IMR-90 (cell line): ENCODE results near the gene FCMR. TPM values are rescaled to one million over a fixed set of nuclear protein-coding genes. Genes with fewer than 3 reads are reported as not detected.

Source experiments
- ATAC-seq: fragments of 200-7000 bp; cut with Tn5 transposase; 2 replicates; pipeline ENCODE4 v1.9.1; 2020; ENCODE audit warnings: low read depth, mild to moderate bottlenecking, moderate library complexity
- BruUV-seq: library from RNA; stranded (reverse); fragments of 400-500 nt; replicated peaks from 2 replicates; lab custom pipeline; 2021; lab: Mats Ljungman, UMichigan
- CTCF ChIA-PET: fragments of 300-600 bp; formaldehyde crosslinking; extraction: SDS; loops from one replicate; lab custom pipeline; 2021; ENCODE audit warnings: antibody characterized with exemption; lab: Yijun Ruan, JAX
- POLR2A ChIA-PET: fragments of 300-600 bp; sonication (Branson Sonifier 250); formaldehyde crosslinking; loops from one replicate; lab custom pipeline; 2022; ENCODE audit warnings: antibody characterized with exemption; ENCODE audit not compliant: unreplicated experiment; lab: Charles Lee
- DNase-seq: peaks from one replicate; pipeline ENCODE4 v3.0.0; 2013
- H2AFZ ChIP-seq: replicated peaks from 2 replicates; pipeline ENCODE3; 2013; ENCODE audit warnings: low read length, mild to moderate bottlenecking; ENCODE audit not compliant: poor library complexity
- H2AK5ac ChIP-seq: 2 replicates; pipeline ENCODE4 v1.6.1; 2013; ENCODE audit warnings: low read depth, low read length, inconsistent platforms
- H2AK9ac ChIP-seq: replicated peaks from 2 replicates; pipeline ENCODE3; 2013; ENCODE audit warnings: mild to moderate bottlenecking, low read depth, low read length, moderate library complexity; ENCODE audit not compliant: poor library complexity
- H2BK120ac ChIP-seq: 2 replicates; pipeline ENCODE4 v1.6.1; 2013; ENCODE audit warnings: low read depth, low read length, inconsistent platforms
- H2BK15ac ChIP-seq: 3 replicates; pipeline ENCODE4 v1.6.1; 2013; ENCODE audit warnings: low read depth, low read length, inconsistent platforms
- H2BK20ac ChIP-seq: 2 replicates; pipeline ENCODE4 v1.6.1; 2013; ENCODE audit warnings: low read depth, mild to moderate bottlenecking, inconsistent platforms, low read length, moderate library complexity
- H2BK5ac ChIP-seq: 2 replicates; pipeline ENCODE4 v1.6.1; 2013; ENCODE audit warnings: mild to moderate bottlenecking, low read depth, low read length, inconsistent platforms; ENCODE audit not compliant: poor library complexity, severe bottlenecking
- H3K14ac ChIP-seq: replicated peaks from 2 replicates; pipeline ENCODE4 v1.6.1; 2013; ENCODE audit warnings: low read depth, low read length, inconsistent platforms
- H3K18ac ChIP-seq: 2 replicates; pipeline ENCODE4 v1.6.1; 2013; ENCODE audit warnings: low read depth, low read length, control low read depth
- H3K23ac ChIP-seq: 2 replicates; pipeline ENCODE4 v1.6.1; 2013; ENCODE audit warnings: low read depth, low read length, inconsistent platforms
- H3K27ac ChIP-seq: 2 replicates; pipeline ENCODE4 v1.5.1; 2013; ENCODE audit warnings: mild to moderate bottlenecking, control low read depth, low read length; ENCODE audit not compliant: insufficient read depth
- H3K27me3 ChIP-seq: 2 replicates; pipeline ENCODE4 v1.6.1; 2013; ENCODE audit warnings: low read length; ENCODE audit not compliant: control insufficient read depth, insufficient read depth
- H3K36me3 ChIP-seq: 2 replicates; pipeline ENCODE4 v1.6.1; 2013; ENCODE audit warnings: low read length, mixed read lengths; ENCODE audit not compliant: control insufficient read depth, insufficient read depth
- H3K4ac ChIP-seq: 2 replicates; pipeline ENCODE4 v1.6.1; 2013; ENCODE audit warnings: low read depth, low read length, inconsistent platforms
- H3K4me1 ChIP-seq: 2 replicates; pipeline ENCODE4 v1.6.1; 2013; ENCODE audit warnings: low read length, mixed read lengths; ENCODE audit not compliant: control insufficient read depth, insufficient read depth
- H3K4me2 ChIP-seq: 2 replicates; pipeline ENCODE4 v1.6.1; 2013; ENCODE audit warnings: low read depth, mild to moderate bottlenecking, control low read depth, low read length, moderate library complexity
- H3K4me3 ChIP-seq: 2 replicates; pipeline ENCODE4 v1.5.1; 2013; ENCODE audit warnings: low read depth, mild to moderate bottlenecking, control low read depth, low read length, moderate library complexity; ENCODE audit not compliant: insufficient read depth
- H3K56ac ChIP-seq: 2 replicates; pipeline ENCODE4 v1.6.1; 2013; ENCODE audit warnings: low read length, inconsistent platforms; ENCODE audit not compliant: insufficient read depth; ENCODE audit errors: extremely low read depth
- H3K79me1 ChIP-seq, 2 experiments: 2 replicates each; pipeline ENCODE4 v1.6.1; 2013; ENCODE audit warnings: low read length in 2 of 2, inconsistent platforms in 1 of 2, low read depth in 1 of 2
- H3K9ac ChIP-seq: 2 replicates; pipeline ENCODE4 v1.6.1; 2013; ENCODE audit warnings: low read depth, low read length, control low read depth
- H3K9me1 ChIP-seq: 2 replicates; pipeline ENCODE4 v1.6.1; 2013; ENCODE audit warnings: low read length, inconsistent platforms; ENCODE audit not compliant: insufficient read depth
- H3K9me3 ChIP-seq: 2 replicates; pipeline ENCODE4 v1.6.1; 2013; ENCODE audit warnings: low read length; ENCODE audit not compliant: control insufficient read depth, insufficient read depth
- H4K20me1 ChIP-seq: 2 replicates; pipeline ENCODE4 v1.6.1; 2013; ENCODE audit warnings: low read length, inconsistent platforms; ENCODE audit not compliant: insufficient read depth
- H4K5ac ChIP-seq: 2 replicates; pipeline ENCODE4 v1.6.1; 2013; ENCODE audit warnings: mild to moderate bottlenecking, low read depth, low read length, control low read depth
- H4K8ac ChIP-seq, 2 experiments: 2 replicates each; pipeline ENCODE4 v1.6.1; 2013; ENCODE audit warnings: low read depth in 2 of 2, low read length in 2 of 2, control low read depth in 1 of 2, inconsistent platforms in 1 of 2
- H4K91ac ChIP-seq: 2 replicates; pipeline ENCODE4 v1.6.1; 2013; ENCODE audit warnings: low read depth, low read length, inconsistent platforms; ENCODE audit not compliant: insufficient read depth
- FOS ChIP-seq: fragments of 150-350 bp; IDR thresholded peaks from 2 replicates; pipeline ENCODE4 v1.6.1; 2016; ENCODE audit warnings: low read depth, low read length
- MAFK ChIP-seq: IDR thresholded peaks from 2 replicates; pipeline ENCODE4 v1.6.1; 2012; ENCODE audit warnings: low read depth, low read length, improper control_type of control experiment
- MXI1 ChIP-seq: IDR thresholded peaks from 2 replicates; pipeline ENCODE4 v1.6.1; 2012; ENCODE audit warnings: low read depth, mild to moderate bottlenecking, low read length, moderate library complexity, borderline replicate concordance
- RFX5 ChIP-seq: IDR thresholded peaks from 2 replicates; pipeline ENCODE4 v1.8.0; 2012; ENCODE audit warnings: low read depth, mild to moderate bottlenecking, low read length, moderate library complexity
- WGBS, 2 experiments: methylation state at CpG; one replicate each; pipeline versions ENCODE4 v1.1.5 to v1.1.7; 2013; ENCODE audit warnings: missing lambda C conversion rate in 2 of 2; ENCODE audit not compliant: insufficient read length in 1 of 2; ENCODE audit errors: extremely low coverage in 2 of 2; 5-methylcytosine and 5-hydroxymethylcytosine counted together
- dilution Hi-C: fragments of 300-500 bp; cut with HindIII; formaldehyde crosslinking; loops from one replicate; pipeline ENCODE4 v1.14.3; 2018; ENCODE audit warnings: low sequenced_read_pairs; ENCODE audit not compliant: unreplicated experiment
- in situ Hi-C: fragments of 300-500 bp; cut with MboI; formaldehyde crosslinking; loops from 3 replicates; pipeline ENCODE4 v1.14.3; 2019; ENCODE audit warnings: low sequenced_read_pairs, inconsistent platforms, mixed read lengths
- intact Hi-C: fragments of 100-400 bp; cut with micrococcal nuclease; formaldehyde crosslinking; loops from 2 replicates; pipeline ENCODE4 v1.10.0; 2022
- polyA plus RNA-seq, 3 experiments: library from polyadenylated mRNA; depleted of rRNA; stranded (reverse); fragments of >200 nt; gene quantifications; 2 replicates each; pipeline ENCODE4 v1.2.3, GENCODE V29; 2012; ENCODE audit warnings: low replicate concordance in 1 of 3
- total RNA-seq: library from RNA; depleted of rRNA; stranded (reverse); fragments of >200 nt; gene quantifications from 2 replicates; pipeline ENCODE4 v1.2.3, GENCODE V29; 2012
- TF ChIP-seq, protein P1 (sequence below): fragments of 150-350 bp; IDR thresholded peaks from 2 replicates; pipeline ENCODE4 v1.6.1; 2017; ENCODE audit warnings: mild to moderate bottlenecking, antibody characterized with exemption, low read length, low read depth
- TF ChIP-seq, protein P2 (sequence below): fragments of 150-350 bp; IDR thresholded peaks from 2 replicates; pipeline ENCODE4 v1.6.1; 2016; ENCODE audit warnings: low read depth, mild to moderate bottlenecking, low read length, moderate library complexity, borderline replicate concordance

FCMR gene
- total and polyA plus RNA-seq, 2 of the 4 experiments (the other 2 are of a cell fraction) = 0.09 TPM; not detected in 1

DNA sequence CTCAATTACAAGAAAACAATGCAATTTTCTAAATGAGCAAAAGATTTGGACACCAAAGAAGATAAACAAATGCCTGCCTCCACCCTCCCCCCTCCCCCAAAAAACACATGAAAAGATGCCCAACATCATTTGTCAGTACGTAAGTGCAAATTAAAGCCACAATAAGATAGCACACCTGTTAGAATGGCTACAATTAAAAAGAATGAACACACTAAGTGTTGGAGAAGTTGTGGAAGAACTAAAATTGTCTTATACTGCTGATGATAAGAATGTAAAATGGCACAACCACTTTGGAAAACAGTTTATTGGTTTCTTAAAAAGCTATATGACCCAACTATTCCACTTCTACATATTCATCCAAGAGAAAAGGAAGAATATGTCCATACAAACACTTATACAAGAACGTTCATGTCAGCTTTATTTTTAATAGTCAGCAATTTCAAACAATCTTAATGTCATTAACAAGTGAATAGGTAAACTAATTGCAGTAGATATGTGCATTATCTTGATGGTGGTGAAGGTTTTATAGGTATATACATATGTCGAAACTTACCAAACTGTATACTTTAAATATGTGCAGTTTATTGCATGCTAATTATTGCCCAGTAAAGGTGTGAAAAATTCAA, 45.9 kb downstream of the FCMR start:
- peaks cover 8% of the 10 kb centered on the region for H3K9me3 ChIP-seq
- TF ChIP-seq RFX5 (no peak), FOS (no peak), MXI1 (no peak), MAFK (peak; percentile 88)
- TF ChIP-seq, protein P1, sequence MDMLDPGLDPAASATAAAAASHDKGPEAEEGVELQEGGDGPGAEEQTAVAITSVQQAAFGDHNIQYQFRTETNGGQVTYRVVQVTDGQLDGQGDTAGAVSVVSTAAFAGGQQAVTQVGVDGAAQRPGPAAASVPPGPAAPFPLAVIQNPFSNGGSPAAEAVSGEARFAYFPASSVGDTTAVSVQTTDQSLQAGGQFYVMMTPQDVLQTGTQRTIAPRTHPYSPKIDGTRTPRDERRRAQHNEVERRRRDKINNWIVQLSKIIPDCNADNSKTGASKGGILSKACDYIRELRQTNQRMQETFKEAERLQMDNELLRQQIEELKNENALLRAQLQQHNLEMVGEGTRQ = no peak
- TF ChIP-seq, protein P2, sequence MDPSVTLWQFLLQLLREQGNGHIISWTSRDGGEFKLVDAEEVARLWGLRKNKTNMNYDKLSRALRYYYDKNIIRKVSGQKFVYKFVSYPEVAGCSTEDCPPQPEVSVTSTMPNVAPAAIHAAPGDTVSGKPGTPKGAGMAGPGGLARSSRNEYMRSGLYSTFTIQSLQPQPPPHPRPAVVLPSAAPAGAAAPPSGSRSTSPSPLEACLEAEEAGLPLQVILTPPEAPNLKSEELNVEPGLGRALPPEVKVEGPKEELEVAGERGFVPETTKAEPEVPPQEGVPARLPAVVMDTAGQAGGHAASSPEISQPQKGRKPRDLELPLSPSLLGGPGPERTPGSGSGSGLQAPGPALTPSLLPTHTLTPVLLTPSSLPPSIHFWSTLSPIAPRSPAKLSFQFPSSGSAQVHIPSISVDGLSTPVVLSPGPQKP = no peak
- H4K20me1 ChIP-seq = no peaks in the 10 kb centered on the region
- no peak overlapping the region for H3K4me3 ChIP-seq
- no peak overlapping the region for H3K9ac ChIP-seq
- H3K27ac ChIP-seq = no peak overlapping the region
- H3K79me1 ChIP-seq = no peaks in the 10 kb centered on the region
- no peak overlapping the region for H3K14ac ChIP-seq
- H2BK20ac ChIP-seq = no peak overlapping the region
- no peak overlapping the region for H3K4ac ChIP-seq
- H3K4me2 ChIP-seq = no peak overlapping the region
- no peak overlapping the region for H2AK9ac ChIP-seq
- H2AK5ac ChIP-seq = no peak overlapping the region
- CTCF ChIA-PET = interaction anchor here (1.2 kb wide), 1 partner anchor 10 kb away, joined by 5 read pairs; the partner anchor contains the start of gene IL20
- H4K5ac ChIP-seq = no peak overlapping the region
- H3K23ac ChIP-seq = no peak overlapping the region
- dilution Hi-C loops (no loop called here), in situ Hi-C loops (no loop called here), intact Hi-C loops (no loop called here)
- H2BK5ac ChIP-seq = no peak overlapping the region
- no peaks in the 10 kb centered on the region for H3K9me1 ChIP-seq
- no peaks in the 10 kb centered on the region for H3K27me3 ChIP-seq
- H3K18ac ChIP-seq = no peak overlapping the region
- no CpG with 5 or more reads among the region's 3 CpGs for WGBS, 2 experiments
- no peaks in the 10 kb centered on the region for H3K36me3 ChIP-seq
- no peak for DNase-seq
- H3K4me1 ChIP-seq = no peaks in the 10 kb centered on the region
- no peak overlapping the region for H2AFZ ChIP-seq
- no peak for ATAC-seq
- no peak overlapping the region for H2BK15ac ChIP-seq
- no peak overlapping the region for H3K56ac ChIP-seq
- H2BK120ac ChIP-seq = no peak overlapping the region
- H4K8ac ChIP-seq = no peak overlapping the region
- no TSS peak for BruUV-seq
- no peak overlapping the region for H4K91ac ChIP-seq
- POLR2A ChIA-PET = interaction anchor here (0.6 kb wide), 1 partner anchor 85 kb away, joined by 3 read pairs; no protein-coding TSS in a partner anchor
